Measurements from ENCODE around the gene STAB1.

DNA sequence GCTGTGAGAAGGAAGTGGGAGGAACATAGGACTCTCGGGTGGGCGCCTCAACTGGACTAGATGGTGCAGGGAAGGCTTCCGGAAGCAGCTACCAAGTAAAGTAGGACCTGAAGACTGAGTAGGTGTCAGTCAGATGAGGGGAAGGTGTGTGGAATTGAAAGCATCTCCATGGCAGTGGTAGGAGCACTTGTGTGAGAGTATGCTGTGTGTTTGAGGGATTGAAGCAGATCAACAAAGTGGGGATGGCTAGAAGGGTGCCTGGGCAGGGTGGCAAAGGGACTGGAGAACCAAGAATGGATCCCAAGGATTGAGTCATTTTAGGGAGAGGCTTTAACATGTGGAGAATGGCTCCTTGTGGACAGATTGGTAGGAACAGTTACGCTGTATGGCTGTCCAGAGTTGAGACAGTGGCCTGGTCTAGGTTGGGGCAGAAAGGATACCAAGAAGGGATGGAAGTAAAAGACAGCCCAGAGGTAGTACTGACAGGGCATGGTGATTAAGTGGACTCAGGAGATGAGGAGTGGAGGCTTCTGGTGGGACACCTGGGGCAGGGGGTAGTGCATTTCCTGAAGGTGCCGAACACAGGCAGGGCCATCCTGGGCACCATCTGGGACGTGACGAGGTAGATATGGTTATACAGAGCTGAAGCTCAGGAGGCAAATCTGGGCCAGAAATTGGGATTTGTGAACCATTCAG, 42.7 kb downstream of the STAB1 start:
- TF ChIP-seq, protein P1, sequence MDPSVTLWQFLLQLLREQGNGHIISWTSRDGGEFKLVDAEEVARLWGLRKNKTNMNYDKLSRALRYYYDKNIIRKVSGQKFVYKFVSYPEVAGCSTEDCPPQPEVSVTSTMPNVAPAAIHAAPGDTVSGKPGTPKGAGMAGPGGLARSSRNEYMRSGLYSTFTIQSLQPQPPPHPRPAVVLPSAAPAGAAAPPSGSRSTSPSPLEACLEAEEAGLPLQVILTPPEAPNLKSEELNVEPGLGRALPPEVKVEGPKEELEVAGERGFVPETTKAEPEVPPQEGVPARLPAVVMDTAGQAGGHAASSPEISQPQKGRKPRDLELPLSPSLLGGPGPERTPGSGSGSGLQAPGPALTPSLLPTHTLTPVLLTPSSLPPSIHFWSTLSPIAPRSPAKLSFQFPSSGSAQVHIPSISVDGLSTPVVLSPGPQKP (IDR thresholded peaks at IDR 0.05; ENCODE audit: low read depth, low read length), result no peak
- TF ChIP-seq, protein P2, sequence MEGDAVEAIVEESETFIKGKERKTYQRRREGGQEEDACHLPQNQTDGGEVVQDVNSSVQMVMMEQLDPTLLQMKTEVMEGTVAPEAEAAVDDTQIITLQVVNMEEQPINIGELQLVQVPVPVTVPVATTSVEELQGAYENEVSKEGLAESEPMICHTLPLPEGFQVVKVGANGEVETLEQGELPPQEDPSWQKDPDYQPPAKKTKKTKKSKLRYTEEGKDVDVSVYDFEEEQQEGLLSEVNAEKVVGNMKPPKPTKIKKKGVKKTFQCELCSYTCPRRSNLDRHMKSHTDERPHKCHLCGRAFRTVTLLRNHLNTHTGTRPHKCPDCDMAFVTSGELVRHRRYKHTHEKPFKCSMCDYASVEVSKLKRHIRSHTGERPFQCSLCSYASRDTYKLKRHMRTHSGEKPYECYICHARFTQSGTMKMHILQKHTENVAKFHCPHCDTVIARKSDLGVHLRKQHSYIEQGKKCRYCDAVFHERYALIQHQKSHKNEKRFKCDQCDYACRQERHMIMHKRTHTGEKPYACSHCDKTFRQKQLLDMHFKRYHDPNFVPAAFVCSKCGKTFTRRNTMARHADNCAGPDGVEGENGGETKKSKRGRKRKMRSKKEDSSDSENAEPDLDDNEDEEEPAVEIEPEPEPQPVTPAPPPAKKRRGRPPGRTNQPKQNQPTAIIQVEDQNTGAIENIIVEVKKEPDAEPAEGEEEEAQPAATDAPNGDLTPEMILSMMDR (IDR thresholded peaks at IDR 0.05), result no peak
- TF ChIP-seq BHLHE40 (IDR thresholded peaks at IDR 0.05; ENCODE audit: low read depth, low read length) (no peak), JUN (IDR thresholded peaks at IDR 0.05) (no peak), EP300 (IDR thresholded peaks at IDR 0.05) (no peak)
